ENCODE results near the gene ZIC1.

Gene ZIC1

DNA sequence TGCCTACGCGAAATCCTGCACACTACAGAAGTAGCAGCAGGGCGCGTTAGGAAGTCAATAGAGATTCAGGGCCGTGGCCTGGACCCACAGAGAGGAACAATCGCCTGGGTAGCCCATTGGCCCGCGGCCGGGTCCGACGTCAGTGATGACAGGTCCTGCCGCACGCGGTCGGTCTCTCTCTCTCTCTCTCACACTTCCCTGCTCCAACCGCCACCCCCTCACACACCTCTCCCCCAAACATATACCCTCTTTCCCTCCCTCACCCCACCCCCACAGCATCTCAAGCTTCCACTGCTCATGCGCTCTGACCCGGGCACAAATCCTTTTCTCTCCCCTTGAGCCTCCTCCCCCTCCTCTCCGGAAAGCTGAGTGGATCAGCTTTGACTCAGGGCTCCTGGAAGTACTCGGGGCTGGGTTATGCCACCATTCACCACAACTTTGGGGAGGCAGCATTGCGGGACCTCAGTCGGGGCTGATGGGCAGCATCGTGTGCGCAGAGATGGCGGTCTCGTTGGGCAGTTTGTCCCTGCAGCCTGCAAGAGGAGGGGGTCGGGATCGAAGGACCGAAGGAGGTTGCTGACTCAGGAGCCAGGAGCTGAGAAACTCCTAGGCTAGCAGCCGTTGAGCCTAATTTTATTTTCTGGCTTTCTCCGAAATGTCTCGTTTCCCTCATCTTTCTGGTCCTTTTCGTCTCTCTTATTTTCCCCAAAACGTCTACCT is 11.8 kb upstream of the ZIC1 start:
- Histone ChIP-seq H3K4me1 (no peaks in the 10 kb centered on the region; the same call in 1 of the 2 replicates), H3K4me3 (ENCODE audit: low read depth, low read length) (no peak overlapping the region), H3K9me3 (peaks cover 3% of the 10 kb centered on the region; the same call in 1 of the 2 replicates), H3K27me3 (peaks cover 69% of the 10 kb centered on the region), H3K36me3 (no peaks in the 10 kb centered on the region)
- no peak for DNase-seq
- TF ChIP-seq, protein P1, sequence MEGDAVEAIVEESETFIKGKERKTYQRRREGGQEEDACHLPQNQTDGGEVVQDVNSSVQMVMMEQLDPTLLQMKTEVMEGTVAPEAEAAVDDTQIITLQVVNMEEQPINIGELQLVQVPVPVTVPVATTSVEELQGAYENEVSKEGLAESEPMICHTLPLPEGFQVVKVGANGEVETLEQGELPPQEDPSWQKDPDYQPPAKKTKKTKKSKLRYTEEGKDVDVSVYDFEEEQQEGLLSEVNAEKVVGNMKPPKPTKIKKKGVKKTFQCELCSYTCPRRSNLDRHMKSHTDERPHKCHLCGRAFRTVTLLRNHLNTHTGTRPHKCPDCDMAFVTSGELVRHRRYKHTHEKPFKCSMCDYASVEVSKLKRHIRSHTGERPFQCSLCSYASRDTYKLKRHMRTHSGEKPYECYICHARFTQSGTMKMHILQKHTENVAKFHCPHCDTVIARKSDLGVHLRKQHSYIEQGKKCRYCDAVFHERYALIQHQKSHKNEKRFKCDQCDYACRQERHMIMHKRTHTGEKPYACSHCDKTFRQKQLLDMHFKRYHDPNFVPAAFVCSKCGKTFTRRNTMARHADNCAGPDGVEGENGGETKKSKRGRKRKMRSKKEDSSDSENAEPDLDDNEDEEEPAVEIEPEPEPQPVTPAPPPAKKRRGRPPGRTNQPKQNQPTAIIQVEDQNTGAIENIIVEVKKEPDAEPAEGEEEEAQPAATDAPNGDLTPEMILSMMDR (IDR thresholded peaks at IDR 0.05; ENCODE audit: low read depth, low read length): no peak

DNA sequence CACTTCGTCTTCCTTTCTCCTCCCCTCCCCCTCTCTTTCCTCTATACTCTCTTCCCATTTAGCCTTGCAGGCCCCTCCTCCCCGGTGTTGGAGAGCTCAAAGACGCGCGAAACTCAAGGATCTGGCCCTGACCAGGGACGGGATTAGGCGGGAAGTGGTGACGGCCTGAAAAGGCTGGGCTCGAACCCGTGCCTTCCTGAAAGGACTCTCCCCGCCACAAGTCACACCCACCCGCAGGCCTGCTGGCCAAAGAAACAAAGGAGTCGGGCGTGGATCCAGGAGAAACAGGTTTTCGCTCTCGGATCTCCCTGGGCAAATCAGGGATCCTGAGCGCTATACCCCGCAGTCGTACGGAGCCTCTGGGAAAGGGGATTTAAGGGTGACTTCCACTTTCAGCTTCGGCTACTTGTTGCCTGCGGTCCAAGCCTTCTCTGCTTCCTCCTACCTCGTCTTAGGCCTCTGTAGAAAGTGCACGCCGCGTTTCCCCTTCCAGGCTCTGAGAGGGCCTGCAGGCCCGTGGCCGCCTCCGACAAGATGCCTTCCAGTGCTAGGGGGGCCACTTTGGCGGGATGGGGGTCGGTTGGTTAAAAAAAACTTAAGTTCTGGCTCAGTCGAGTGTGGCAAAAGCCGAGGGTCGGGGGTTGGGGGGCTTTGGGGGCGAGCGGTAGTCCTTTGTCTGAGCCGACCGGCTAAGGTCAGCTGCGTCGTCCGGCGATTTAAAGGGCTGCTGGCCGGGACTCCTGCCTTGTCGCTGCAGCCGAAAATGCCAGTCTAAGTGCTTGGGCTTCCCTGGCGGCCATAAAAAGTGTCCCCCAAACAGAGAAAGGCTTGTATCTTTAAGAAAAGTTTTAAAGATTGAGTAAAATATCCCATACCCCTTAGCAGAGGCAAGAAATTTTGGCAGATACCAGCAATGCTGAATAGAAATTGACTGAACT is 11.0 kb upstream of the ZIC1 start:
- DNase-seq: no peak
- Histone ChIP-seq H3K9me3 (peaks cover 3% of the 10 kb centered on the region; the same call in 1 of the 2 replicates), H3K36me3 (no peaks in the 10 kb centered on the region), H3K4me3 (ENCODE audit: low read depth, low read length) (no peak overlapping the region), H3K4me1 (no peaks in the 10 kb centered on the region), H3K27me3 (peaks cover 69% of the 10 kb centered on the region)
- TF ChIP-seq, protein P1 (IDR thresholded peaks at IDR 0.05; ENCODE audit: low read depth, low read length): no peak

DNA sequence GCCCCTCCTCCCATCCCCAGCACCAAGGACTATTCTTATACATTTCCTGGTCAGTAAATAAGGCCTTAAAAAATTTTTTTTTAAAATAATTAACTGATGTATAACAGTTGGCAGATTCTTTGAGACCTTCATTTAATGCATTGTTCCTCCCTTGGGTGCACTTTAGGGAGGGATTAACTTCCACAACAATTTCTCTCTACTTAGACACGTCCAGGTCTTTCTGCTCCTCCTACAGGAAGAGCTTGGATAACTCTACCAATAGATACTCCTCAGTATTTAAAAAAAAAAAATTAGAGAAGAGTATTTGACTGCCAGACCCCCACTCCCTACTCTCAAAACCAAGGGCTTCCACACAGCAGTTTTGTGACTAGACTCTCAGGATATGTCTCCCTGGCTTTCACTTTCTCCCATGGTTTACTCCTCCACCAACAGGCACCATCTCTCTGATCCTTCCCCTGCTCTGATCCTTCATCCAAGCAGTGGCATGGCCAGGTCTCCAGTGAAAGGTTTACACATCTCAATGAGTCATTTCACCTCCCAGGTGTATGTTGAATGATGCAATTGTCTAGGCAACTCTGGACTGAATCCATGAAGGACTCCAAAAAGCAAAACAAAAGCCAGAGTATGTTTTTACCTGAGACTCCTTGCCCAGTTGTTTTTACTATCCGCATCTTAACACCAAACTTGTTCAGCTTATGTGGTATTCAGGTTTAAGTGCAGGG is 10.2 kb upstream of the ZIC1 start:
- Histone ChIP-seq H3K9me3 (peaks cover 3% of the 10 kb centered on the region; the same call in 1 of the 2 replicates), H3K27me3 (peaks cover 69% of the 10 kb centered on the region), H3K4me3 (ENCODE audit: low read depth, low read length) (no peak overlapping the region), H3K4me1 (no peaks in the 10 kb centered on the region), H3K36me3 (no peaks in the 10 kb centered on the region)
- no peak for DNase-seq
- TF ChIP-seq, protein P1 (IDR thresholded peaks at IDR 0.05; ENCODE audit: low read depth, low read length): no peak

DNA sequence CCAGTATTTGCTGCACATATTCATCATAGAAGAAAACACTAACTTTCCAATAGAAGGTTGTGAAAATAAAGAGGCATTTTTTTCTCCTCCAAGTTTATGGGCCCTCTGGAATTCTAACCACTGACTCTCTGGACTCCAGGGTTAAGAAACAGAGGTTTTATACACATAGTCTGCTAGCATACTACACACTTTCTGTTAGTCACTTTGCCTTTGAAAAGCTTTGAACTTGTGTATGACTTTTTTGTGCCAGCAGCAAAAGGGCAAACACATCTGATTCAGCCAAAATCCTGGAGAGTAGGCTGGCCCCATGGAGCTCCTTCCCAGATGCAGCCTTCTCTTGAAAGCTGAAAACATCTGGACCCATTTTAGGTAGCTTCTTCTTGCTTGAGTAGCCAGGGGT is 9.1 kb upstream of the ZIC1 start:
- Histone ChIP-seq H3K9me3 (peaks cover 3% of the 10 kb centered on the region; the same call in 1 of the 2 replicates), H3K4me1 (no peaks in the 10 kb centered on the region), H3K36me3 (no peaks in the 10 kb centered on the region), H3K27me3 (peaks cover 69% of the 10 kb centered on the region), H3K4me3 (ENCODE audit: low read depth, low read length) (no peak overlapping the region)
- no peak for DNase-seq
- TF ChIP-seq, protein P1 (IDR thresholded peaks at IDR 0.05; ENCODE audit: low read depth, low read length): no peak

DNA sequence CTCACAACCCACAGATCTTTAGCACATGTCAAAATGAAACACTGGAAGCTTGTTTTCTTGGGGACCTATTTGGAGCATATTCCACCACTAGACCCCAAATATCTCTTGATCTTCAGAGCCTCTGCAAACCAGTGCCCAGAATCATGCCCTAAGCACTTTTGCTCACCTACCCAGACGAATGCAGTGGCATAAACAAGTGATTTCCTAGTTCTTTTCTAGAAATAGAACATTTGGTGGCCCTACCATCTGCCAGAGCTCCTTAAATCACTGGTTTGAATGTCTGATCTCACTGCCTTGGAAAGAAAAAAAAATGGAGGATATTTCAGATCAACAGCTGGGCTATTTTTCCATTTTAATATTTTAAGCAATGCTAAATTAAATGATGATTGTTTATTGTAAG is 8.2 kb upstream of the ZIC1 start:
- no peak overlapping the region for H3K4me3 ChIP-seq (ENCODE audit: low read depth, low read length)
- H3K36me3 ChIP-seq: no peaks in the 10 kb centered on the region
- peaks cover 2% of the 10 kb centered on the region; the same call in 1 of the 2 replicates for H3K9me3 ChIP-seq
- TF ChIP-seq, protein P1 (IDR thresholded peaks at IDR 0.05; ENCODE audit: low read depth, low read length): no peak
- no peak for DNase-seq
- H3K4me1 ChIP-seq: no peaks in the 10 kb centered on the region
- peaks cover 69% of the 10 kb centered on the region for H3K27me3 ChIP-seq

All from BE2C (cell line).